ENCODE measurements around the gene NIN.

Gene NIN

DNA sequence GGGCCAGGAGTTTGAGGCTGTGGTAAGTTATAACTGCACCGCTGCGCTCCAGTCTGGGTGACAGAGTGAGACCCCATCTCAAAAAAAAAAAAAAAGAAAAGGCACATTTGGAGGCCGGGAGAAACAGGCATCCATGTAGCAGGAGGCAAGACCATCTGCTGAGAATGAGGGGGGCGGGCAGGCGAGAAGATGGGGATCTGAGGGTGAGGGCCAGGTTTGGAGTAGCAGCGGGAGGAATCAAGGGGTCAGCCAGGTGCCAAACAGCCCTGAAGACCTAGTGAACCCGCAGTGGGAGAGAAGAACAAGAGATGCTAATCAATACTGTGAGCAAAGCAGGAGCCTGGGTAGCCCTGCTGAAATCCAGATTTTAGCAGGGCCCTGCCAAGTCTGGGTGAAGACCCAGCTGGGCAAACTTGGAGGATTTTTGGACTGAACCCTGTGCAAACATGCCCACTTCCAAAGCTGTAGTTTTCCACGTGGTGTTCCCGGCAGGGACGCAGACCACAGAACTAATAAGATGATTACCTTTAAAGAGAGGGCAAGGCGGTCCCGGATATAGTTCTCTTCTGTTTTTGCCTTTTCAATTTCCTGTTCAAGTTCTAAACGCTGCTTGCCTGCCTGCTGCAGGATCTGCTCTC is 61.0 kb downstream of the NIN start:
- H3K27ac ChIP-seq (ENCODE audit: insufficient read depth in 1 of 2, low read depth in 1 of 2, low read length in 2 of 2, poor library complexity in 1 of 2, severe bottlenecking in 2 of 2), result no peak overlapping the region
- no peaks in the 10 kb centered on the region for H3K9me3 ChIP-seq (ENCODE audit: control extremely low read depth in 1 of 5, control insufficient read depth in 4 of 5, insufficient read depth in 2 of 5, low read depth in 1 of 5, low read length in 4 of 5)
- no peak overlapping the region for H3K4me3 ChIP-seq (ENCODE audit: control insufficient read depth in 1 of 7, extremely low read depth in 1 of 7, insufficient read depth in 4 of 7, low read depth in 2 of 7, low read length in 6 of 7)
- 93% methylated on average over 8 of the region's 13 CpGs for WGBS (ENCODE audit: insufficient coverage)
- no peaks in the 10 kb centered on the region for H3K27me3 ChIP-seq (replicated peaks in 2 of 5; ENCODE audit: control insufficient read depth in 4 of 5, insufficient read depth in 5 of 5, low read length in 4 of 5)
- ChIA-PET CTCF (interaction anchor here (1.1 to 1.8 kb wide), 7 partner anchors 8 to 171 kb away, joined by 3 to 6 read pairs (median 4); no protein-coding TSS in a partner anchor), POLR2A (no interaction called here)
- H3K36me3 ChIP-seq (ENCODE audit: control insufficient read depth in 4 of 4, insufficient read depth in 4 of 4, low read length in 3 of 4), result peaks cover 30 to 84% (median 70%) of the 10 kb centered on the region in 4 experiments
- DNase-seq, result no peak
- H3K4me1 ChIP-seq (ENCODE audit: control extremely low read depth in 1 of 4, control insufficient read depth in 4 of 4, insufficient read depth in 4 of 4, low read length in 3 of 4), result peaks cover 0 to 9% (median 6%) of the 10 kb centered on the region in 4 experiments

DNA sequence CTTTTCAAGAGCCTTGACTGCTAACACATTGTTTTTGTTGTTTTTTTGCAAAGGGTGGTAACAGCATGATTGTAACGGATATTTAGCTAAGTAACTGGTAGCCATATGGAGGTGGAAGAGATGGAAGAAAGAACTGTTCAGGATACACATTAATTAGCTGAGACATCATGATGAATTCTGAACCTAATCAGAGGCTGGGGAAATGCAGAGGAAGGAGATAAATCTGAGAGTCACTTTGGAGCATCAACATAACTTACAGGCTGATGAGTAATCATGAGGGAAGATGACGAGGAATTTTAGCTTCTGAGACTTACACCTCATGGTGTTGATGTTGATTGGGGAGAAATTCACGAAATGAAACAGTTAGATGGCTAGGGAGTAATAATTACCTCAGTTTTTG is 62.3 kb downstream of the NIN start:
- DNase-seq, result no peak
- CTCF ChIA-PET, result interaction anchor here (0.7 to 1.8 kb wide), 4 partner anchors 9 to 53 kb away, joined by 3 to 6 read pairs (median 5); no protein-coding TSS in a partner anchor

DNA sequence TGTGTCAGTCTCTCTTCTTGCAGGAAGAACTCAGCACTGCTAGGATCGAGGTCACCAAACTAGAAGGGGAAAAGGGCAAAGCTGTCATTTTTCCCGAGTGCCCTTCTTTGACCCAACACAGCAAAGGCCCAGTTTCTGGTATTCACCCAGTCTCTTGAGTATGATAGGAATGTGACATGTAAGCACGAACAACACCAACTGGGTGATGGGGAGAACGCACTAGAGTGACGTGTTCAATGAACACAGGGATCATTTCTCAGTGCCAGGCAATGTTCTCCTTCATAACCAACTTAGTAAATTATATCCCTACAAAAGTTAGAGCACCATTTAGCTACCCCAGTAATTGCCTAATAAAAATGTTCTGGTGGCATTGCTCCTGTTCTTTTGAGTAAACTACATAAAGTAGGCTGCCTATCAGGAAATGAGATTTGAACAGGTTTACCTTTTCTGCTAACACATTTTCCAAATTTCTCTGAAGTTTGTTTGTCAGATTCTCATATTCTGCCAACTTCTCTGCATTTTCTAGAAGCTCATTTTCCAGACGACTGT is 64.5 kb downstream of the NIN start:
- POLR2A ChIA-PET, result no interaction called here
- no peaks in the 10 kb centered on the region for H3K4me1 ChIP-seq (ENCODE audit: control extremely low read depth in 1 of 4, control insufficient read depth in 4 of 4, insufficient read depth in 4 of 4, low read length in 3 of 4)
- peaks cover 27 to 87% (median 77%) of the 10 kb centered on the region in 4 experiments for H3K36me3 ChIP-seq (ENCODE audit: control insufficient read depth in 4 of 4, insufficient read depth in 4 of 4, low read length in 3 of 4)
- no peaks in the 10 kb centered on the region for H3K27me3 ChIP-seq (replicated peaks in 2 of 5; ENCODE audit: control insufficient read depth in 4 of 5, insufficient read depth in 5 of 5, low read length in 4 of 5)
- no peak overlapping the region for H3K4me3 ChIP-seq (ENCODE audit: control insufficient read depth in 1 of 7, extremely low read depth in 1 of 7, insufficient read depth in 4 of 7, low read depth in 2 of 7, low read length in 6 of 7)
- 100% methylated on average over 3 of the region's 6 CpGs for WGBS (ENCODE audit: insufficient coverage)
- DNase-seq, result no peak
- CTCF ChIA-PET, result interaction anchor here (0.7 to 6.0 kb wide), 4 partner anchors 9 to 94 kb away, joined by 3 to 70 read pairs (median 5); no protein-coding TSS in a partner anchor
- no peak overlapping the region for H3K27ac ChIP-seq (ENCODE audit: insufficient read depth in 1 of 2, low read depth in 1 of 2, low read length in 2 of 2, poor library complexity in 1 of 2, severe bottlenecking in 2 of 2)
- no peaks in the 10 kb centered on the region for H3K9me3 ChIP-seq (ENCODE audit: control extremely low read depth in 1 of 5, control insufficient read depth in 4 of 5, insufficient read depth in 2 of 5, low read depth in 1 of 5, low read length in 4 of 5)

More for the DNA sequence above, 62.3 kb downstream of the NIN start:
- H3K9me3 ChIP-seq (ENCODE audit: control extremely low read depth in 1 of 5, control insufficient read depth in 4 of 5, insufficient read depth in 2 of 5, low read depth in 1 of 5, low read length in 4 of 5), result no peaks in the 10 kb centered on the region
- POLR2A ChIA-PET, result no interaction called here
- 100% methylated on average over 2 of the region's 3 CpGs for WGBS (ENCODE audit: insufficient coverage)
- H3K27ac ChIP-seq (ENCODE audit: insufficient read depth in 1 of 2, low read depth in 1 of 2, low read length in 2 of 2, poor library complexity in 1 of 2, severe bottlenecking in 2 of 2), result peak overlapping the region in 1 of 2 experiments; percentile 0
- no peaks in the 10 kb centered on the region for H3K27me3 ChIP-seq (replicated peaks in 2 of 5; ENCODE audit: control insufficient read depth in 4 of 5, insufficient read depth in 5 of 5, low read length in 4 of 5)
- H3K4me3 ChIP-seq (ENCODE audit: control insufficient read depth in 1 of 7, extremely low read depth in 1 of 7, insufficient read depth in 4 of 7, low read depth in 2 of 7, low read length in 6 of 7), result no peak overlapping the region
- H3K36me3 ChIP-seq (ENCODE audit: control insufficient read depth in 4 of 4, insufficient read depth in 4 of 4, low read length in 3 of 4), result peaks cover 30 to 83% (median 70%) of the 10 kb centered on the region in 4 experiments
- H3K4me1 ChIP-seq (ENCODE audit: control extremely low read depth in 1 of 4, control insufficient read depth in 4 of 4, insufficient read depth in 4 of 4, low read length in 3 of 4), result no peaks in the 10 kb centered on the region

DNA sequence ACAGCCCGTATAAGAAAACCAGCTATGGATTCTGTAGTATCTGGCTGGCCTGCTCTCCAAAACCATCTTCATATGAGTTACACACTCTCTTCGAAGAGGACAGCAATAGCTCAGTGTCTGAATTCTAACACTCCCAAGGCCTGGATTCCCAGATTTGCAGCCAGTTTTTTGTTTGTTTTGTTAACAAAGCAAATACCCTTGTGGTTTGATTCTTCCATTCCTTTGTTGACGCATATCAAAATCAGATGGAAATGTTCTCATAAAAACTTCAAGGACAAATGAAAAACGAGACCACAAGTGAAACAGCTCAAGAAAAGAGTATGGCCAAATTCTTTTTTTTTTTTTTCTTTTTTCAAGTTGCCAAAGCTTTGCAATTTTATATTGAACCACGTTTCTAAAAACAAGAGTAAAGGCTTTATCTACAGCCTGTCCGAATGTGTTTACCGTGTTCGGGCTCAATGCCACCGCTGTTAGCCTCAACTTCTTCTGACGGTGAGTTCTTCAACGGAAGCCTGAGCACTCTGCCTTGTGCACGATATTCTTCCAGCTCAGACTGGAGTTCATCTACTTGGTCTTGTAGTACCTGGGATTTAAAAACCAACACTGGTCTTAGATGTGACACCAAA is 67.5 kb downstream of the NIN start:
- Histone ChIP-seq H3K4me1 (ENCODE audit: control extremely low read depth in 1 of 4, control insufficient read depth in 4 of 4, insufficient read depth in 4 of 4, low read length in 3 of 4) (no peaks in the 10 kb centered on the region), H3K36me3 (ENCODE audit: control insufficient read depth in 4 of 4, insufficient read depth in 4 of 4, low read length in 3 of 4) (peaks cover 26 to 85% (median 65%) of the 10 kb centered on the region in 4 experiments), H3K27me3 (replicated peaks in 2 of 5; ENCODE audit: control insufficient read depth in 4 of 5, insufficient read depth in 5 of 5, low read length in 4 of 5) (no peaks in the 10 kb centered on the region), H3K9me3 (ENCODE audit: control extremely low read depth in 1 of 5, control insufficient read depth in 4 of 5, insufficient read depth in 2 of 5, low read depth in 1 of 5, low read length in 4 of 5) (no peaks in the 10 kb centered on the region), H3K27ac (ENCODE audit: insufficient read depth in 1 of 2, low read depth in 1 of 2, low read length in 2 of 2, poor library complexity in 1 of 2, severe bottlenecking in 2 of 2) (no peak overlapping the region), H3K4me3 (ENCODE audit: control insufficient read depth in 1 of 7, extremely low read depth in 1 of 7, insufficient read depth in 4 of 7, low read depth in 2 of 7, low read length in 6 of 7) (no peak overlapping the region)
- ChIA-PET CTCF (interaction anchor here (0.8 to 6.0 kb wide), 8 partner anchors 12 to 221 kb away, joined by 3 to 70 read pairs (median 4); no protein-coding TSS in a partner anchor), POLR2A (no interaction called here)
- WGBS (ENCODE audit: insufficient coverage), result 100% methylated on average over 12 of the region's 12 CpGs
- no peak for DNase-seq

DNA sequence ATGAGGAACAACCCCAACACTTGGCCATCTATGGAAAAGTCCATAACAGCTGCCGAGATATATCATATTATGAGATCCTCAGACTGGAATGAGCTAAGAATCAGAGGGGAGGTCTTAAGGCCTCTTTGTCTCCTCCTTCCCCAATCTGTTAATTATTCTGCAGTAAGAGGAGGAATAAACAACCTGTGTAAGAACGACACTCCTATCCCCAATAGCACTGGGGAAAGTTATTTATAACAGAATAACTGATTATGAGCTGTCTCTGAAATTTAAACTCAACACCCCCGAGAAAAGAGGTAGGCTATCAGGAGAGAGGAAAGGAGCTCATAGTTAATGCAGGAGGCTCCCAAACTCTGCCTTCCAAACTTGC is 68.0 kb downstream of the NIN start:
- no peaks in the 10 kb centered on the region for H3K4me1 ChIP-seq (ENCODE audit: control extremely low read depth in 1 of 4, control insufficient read depth in 4 of 4, insufficient read depth in 4 of 4, low read length in 3 of 4)
- POLR2A ChIA-PET, result no interaction called here
- no CpG with 5 or more reads among the region's 3 CpGs for WGBS (ENCODE audit: insufficient coverage)
- CTCF ChIA-PET, result interaction anchor here (0.8 to 6.0 kb wide), 8 partner anchors 12 to 220 kb away, joined by 3 to 70 read pairs (median 4); no protein-coding TSS in a partner anchor
- H3K9me3 ChIP-seq (ENCODE audit: control extremely low read depth in 1 of 5, control insufficient read depth in 4 of 5, insufficient read depth in 2 of 5, low read depth in 1 of 5, low read length in 4 of 5), result no peaks in the 10 kb centered on the region
- DNase-seq, result no peak
- H3K4me3 ChIP-seq (ENCODE audit: control insufficient read depth in 1 of 7, extremely low read depth in 1 of 7, insufficient read depth in 4 of 7, low read depth in 2 of 7, low read length in 6 of 7), result no peak overlapping the region
- peaks cover 23 to 85% (median 64%) of the 10 kb centered on the region in 4 experiments for H3K36me3 ChIP-seq (ENCODE audit: control insufficient read depth in 4 of 4, insufficient read depth in 4 of 4, low read length in 3 of 4)
- no peaks in the 10 kb centered on the region for H3K27me3 ChIP-seq (replicated peaks in 2 of 5; ENCODE audit: control insufficient read depth in 4 of 5, insufficient read depth in 5 of 5, low read length in 4 of 5)
- peak overlapping the region in 1 of 2 experiments; percentile 10 for H3K27ac ChIP-seq (ENCODE audit: insufficient read depth in 1 of 2, low read depth in 1 of 2, low read length in 2 of 2, poor library complexity in 1 of 2, severe bottlenecking in 2 of 2)

DNA sequence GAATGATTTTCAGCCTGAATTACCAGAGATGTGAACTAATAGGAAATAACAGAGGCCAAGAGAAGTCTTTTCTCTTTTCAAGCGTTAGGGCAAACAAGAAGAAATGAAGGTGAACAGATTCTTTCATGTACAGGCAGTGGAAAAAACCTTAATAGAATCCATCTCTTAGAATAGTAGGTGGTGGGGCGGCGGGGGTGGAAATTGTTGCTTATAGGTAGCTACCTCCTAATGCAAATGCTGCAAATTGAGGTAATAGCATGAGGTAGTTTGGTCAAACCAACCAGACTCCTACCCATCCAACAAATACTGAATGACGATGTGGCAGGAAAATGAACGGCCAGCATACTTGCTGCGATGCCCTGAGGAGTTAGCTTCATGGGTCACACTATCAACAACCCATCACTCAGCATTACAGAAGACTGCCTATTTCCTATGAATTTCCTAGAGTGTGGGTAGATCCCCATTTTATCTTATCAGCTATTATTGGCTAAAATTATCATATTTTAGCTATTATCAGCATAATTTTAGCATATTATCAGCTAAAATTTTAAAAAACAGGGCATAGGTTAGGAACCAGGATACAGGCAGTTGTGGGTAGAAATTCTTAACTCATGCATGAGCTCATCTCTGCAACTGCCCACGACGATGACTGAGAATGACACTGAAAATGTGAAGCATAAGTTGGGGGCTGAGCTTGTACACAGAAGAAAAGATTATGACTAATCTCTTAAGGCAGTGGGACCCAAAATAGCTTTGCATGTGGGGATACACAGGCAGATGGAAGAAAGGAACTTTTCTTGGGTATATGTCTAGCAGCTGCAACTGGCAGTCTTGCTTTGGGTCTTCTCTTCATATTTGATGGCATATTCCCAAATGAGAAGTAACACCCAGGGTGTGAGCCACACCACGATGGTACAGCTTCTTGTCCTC is 68.7 kb downstream of the NIN start:
- H3K27me3 ChIP-seq (replicated peaks in 2 of 5; ENCODE audit: control insufficient read depth in 4 of 5, insufficient read depth in 5 of 5, low read length in 4 of 5), result no peaks in the 10 kb centered on the region
- no peaks in the 10 kb centered on the region for H3K4me1 ChIP-seq (ENCODE audit: control extremely low read depth in 1 of 4, control insufficient read depth in 4 of 4, insufficient read depth in 4 of 4, low read length in 3 of 4)
- ChIA-PET CTCF (interaction anchor here (1.2 to 6.0 kb wide), 7 partner anchors 13 to 219 kb away, joined by 3 to 70 read pairs (median 4); no protein-coding TSS in a partner anchor), POLR2A (no interaction called here)
- 93% methylated on average over 3 of the region's 9 CpGs for WGBS (ENCODE audit: insufficient coverage)
- peaks cover 28 to 90% (median 69%) of the 10 kb centered on the region in 4 experiments for H3K36me3 ChIP-seq (ENCODE audit: control insufficient read depth in 4 of 4, insufficient read depth in 4 of 4, low read length in 3 of 4)
- no peaks in the 10 kb centered on the region for H3K9me3 ChIP-seq (ENCODE audit: control extremely low read depth in 1 of 5, control insufficient read depth in 4 of 5, insufficient read depth in 2 of 5, low read depth in 1 of 5, low read length in 4 of 5)
- H3K27ac ChIP-seq (ENCODE audit: insufficient read depth in 1 of 2, low read depth in 1 of 2, low read length in 2 of 2, poor library complexity in 1 of 2, severe bottlenecking in 2 of 2), result peak overlapping the region in 1 of 2 experiments; percentile 10
- DNase-seq, result no peak
- no peak overlapping the region for H3K4me3 ChIP-seq (ENCODE audit: control insufficient read depth in 1 of 7, extremely low read depth in 1 of 7, insufficient read depth in 4 of 7, low read depth in 2 of 7, low read length in 6 of 7)

All from common myeloid progenitor, CD34-positive (primary cell).